Brain microvascular endothelial cell (primary cell): ENCODE data around the gene TNFRSF1A.

ENCODE experiments used
- DNase-seq: peaks from one replicate; pipeline ENCODE4 v3.0.0-alpha.2; 2020
- H3K27ac ChIP-seq: fragments of 250-450 bp; sonication (Bioruptor Pico); 2 replicates; pipeline ENCODE4 v1.5.1; 2020; ENCODE audit warnings: mild to moderate bottlenecking, moderate library complexity
- H3K27me3 ChIP-seq: fragments of 250-450 bp; sonication (Bioruptor Pico); replicated peaks from 2 replicates; pipeline ENCODE4 v1.5.1; 2020; ENCODE audit warnings: mild to moderate bottlenecking
- H3K36me3 ChIP-seq: fragments of 250-450 bp; sonication (Bioruptor Pico); replicated peaks from 2 replicates; pipeline ENCODE4 v1.5.1; 2020; ENCODE audit warnings: mild to moderate bottlenecking
- H3K4me3 ChIP-seq: 2 replicates; pipeline ENCODE4 v1.5.1; 2011; ENCODE audit warnings: low read depth, mild to moderate bottlenecking, control low read depth, low read length, moderate library complexity
- in situ Hi-C: cut with HindIII; loops from 2 replicates; pipeline ENCODE4 v1.10.0; 2017; ENCODE audit warnings: low sequenced_read_pairs, low pct_ligation_motif_present
- TF ChIP-seq, protein P1 (sequence below): IDR thresholded peaks from 2 replicates; pipeline ENCODE4 v1.5.1; 2011; ENCODE audit warnings: low read depth, mild to moderate bottlenecking, moderate library complexity, low read length, control low read depth, inconsistent platforms; ENCODE audit errors: missing control alignments

The TNFRSF1A gene

DNA sequence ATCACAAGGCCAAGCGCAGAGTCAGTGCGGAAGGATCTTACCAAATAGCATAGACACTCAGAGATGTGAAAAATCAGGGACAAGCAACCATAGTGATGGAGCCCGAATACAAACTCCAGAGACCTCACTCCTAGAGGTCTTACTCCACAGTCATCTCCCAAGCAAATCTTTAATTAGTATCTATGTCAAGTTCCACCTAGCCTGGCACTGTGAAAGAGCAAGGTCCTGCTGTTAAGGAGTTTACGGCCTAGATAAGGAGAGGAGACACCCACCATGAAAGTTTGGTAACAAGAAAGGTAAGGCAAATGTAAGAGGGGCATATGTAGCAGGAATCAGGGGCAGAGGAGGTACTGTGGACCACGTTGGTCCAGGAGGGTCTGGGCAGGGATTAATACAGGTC, 38.8 kb downstream of the TNFRSF1A start:
- Histone ChIP-seq H3K36me3 (no peaks in the 10 kb centered on the region), H3K27ac (no peak overlapping the region), H3K4me3 (no peak overlapping the region), H3K27me3 (no peaks in the 10 kb centered on the region)
- in situ Hi-C loops: no loop called here
- no peak for DNase-seq
- TF ChIP-seq, protein P1, sequence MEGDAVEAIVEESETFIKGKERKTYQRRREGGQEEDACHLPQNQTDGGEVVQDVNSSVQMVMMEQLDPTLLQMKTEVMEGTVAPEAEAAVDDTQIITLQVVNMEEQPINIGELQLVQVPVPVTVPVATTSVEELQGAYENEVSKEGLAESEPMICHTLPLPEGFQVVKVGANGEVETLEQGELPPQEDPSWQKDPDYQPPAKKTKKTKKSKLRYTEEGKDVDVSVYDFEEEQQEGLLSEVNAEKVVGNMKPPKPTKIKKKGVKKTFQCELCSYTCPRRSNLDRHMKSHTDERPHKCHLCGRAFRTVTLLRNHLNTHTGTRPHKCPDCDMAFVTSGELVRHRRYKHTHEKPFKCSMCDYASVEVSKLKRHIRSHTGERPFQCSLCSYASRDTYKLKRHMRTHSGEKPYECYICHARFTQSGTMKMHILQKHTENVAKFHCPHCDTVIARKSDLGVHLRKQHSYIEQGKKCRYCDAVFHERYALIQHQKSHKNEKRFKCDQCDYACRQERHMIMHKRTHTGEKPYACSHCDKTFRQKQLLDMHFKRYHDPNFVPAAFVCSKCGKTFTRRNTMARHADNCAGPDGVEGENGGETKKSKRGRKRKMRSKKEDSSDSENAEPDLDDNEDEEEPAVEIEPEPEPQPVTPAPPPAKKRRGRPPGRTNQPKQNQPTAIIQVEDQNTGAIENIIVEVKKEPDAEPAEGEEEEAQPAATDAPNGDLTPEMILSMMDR: no peak

DNA sequence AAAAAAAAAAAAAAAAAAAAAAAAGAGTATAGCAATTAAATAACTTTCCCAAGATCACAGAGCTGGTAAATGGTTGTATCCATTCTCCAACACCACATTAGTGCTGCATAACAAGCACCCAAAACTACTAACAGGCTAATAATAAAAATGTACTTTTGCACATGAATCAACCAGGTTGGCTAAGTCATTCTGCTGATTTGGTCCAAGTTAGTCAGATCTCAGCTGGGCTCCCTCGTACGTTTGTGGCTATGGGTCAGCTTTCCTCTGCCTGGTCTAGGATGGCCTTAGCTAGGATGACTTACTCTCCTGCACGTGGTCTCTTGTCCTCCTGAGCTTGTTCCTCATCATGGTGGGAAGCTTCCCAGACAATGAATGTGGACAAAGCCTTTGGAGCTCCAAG, 39.3 kb downstream of the TNFRSF1A start:
- Histone ChIP-seq H3K36me3 (no peaks in the 10 kb centered on the region), H3K27me3 (no peaks in the 10 kb centered on the region), H3K4me3 (no peak overlapping the region), H3K27ac (no peak overlapping the region)
- in situ Hi-C loops: no loop called here
- TF ChIP-seq, protein P1: no peak
- DNase-seq: no peak

DNA sequence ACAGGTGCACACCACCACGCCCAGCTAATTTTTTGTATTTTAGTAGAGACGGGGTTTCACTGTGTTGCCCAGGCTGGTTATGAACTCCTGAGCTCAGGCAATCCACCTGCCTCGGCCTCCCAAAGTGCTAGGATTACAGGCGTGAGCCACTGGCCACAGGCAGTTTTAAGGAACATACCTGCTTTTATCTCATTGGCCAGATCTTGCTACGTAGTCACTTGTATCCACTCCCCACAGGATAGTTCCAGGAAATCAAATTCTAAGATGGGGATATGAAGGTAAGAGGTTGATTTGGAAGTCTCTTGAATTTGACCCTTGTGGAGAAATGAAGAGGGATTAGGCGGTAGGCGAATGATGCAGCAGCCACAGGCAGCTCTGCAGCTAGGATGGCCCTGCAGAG, 40.2 kb downstream of the TNFRSF1A start:
- no peak overlapping the region for H3K27ac ChIP-seq
- no peaks in the 10 kb centered on the region for H3K36me3 ChIP-seq
- no peak for DNase-seq
- in situ Hi-C loops: no loop called here
- H3K4me3 ChIP-seq: no peak overlapping the region
- TF ChIP-seq, protein P1: no peak
- no peaks in the 10 kb centered on the region for H3K27me3 ChIP-seq

DNA sequence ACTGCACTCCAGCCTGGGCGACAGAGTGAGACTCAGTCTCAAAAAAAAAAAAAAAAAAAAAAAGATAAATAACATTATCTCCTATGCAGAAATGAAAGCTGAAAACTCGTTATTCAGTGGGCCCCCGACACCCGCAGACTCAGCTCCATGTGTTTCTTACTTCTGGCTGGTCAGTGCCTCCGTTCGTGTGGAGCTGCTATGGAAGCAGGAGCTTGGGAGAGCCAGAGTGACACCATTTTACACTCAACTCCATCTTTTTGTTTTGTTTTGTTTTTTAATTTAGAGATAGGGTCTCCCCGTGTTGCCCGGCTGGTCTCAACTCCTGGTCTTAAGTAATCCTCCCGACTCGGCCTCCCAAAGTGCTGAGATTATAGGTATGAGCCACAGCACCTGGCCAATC, 44.7 kb downstream of the TNFRSF1A start:
- Histone ChIP-seq H3K27me3 (no peaks in the 10 kb centered on the region), H3K4me3 (no peak overlapping the region), H3K36me3 (no peaks in the 10 kb centered on the region), H3K27ac (no peak overlapping the region)
- TF ChIP-seq, protein P1: no peak
- in situ Hi-C loops: no loop called here
- DNase-seq: no peak

DNA sequence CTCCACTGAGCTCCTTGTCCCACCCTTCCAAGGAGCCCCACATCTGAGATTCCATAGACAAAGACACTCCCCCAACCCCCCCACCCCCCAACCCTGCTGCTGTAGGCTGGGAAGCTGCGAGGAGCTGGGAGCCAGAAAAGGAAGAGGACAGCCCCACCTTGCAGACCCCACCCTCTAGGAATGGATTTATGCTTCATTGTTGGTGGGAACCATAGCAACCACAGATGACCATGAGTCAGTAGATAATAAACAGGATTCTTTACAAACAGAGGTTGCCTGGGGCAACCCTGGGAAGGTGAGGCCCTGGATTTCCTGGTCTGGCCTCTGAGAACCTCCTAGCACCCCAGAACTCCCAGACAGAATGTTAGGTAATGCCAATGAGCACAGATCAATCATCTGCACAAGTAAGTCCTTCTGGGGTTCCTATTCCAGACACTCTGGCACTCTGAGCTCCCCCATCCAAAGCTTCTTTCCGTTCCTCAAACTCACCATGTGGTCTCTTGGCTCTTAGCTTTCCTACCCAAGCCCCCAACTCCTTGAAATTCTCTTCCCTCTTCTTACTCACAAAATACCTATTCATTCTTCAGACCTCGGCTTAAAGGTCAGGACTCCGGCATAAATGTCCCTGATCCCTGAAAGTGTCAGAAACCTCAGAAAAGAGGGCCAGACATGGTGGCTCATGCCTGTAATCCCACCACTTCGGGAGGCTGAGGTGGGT, 46.6 kb downstream of the TNFRSF1A start:
- Histone ChIP-seq H3K27me3 (no peaks in the 10 kb centered on the region), H3K36me3 (no peaks in the 10 kb centered on the region), H3K4me3 (no peak overlapping the region), H3K27ac (peak overlapping the region; percentile 8)
- TF ChIP-seq, protein P1: no peak
- DNase-seq: peak; percentile 83
- in situ Hi-C loops: no loop called here
